GM21723 (cell line): ENCODE data around the gene MYH6.
"Not testable (repeated sequence)": the region's sequence is repeated elsewhere in the genome, so short reads cannot be mapped to it uniquely, and the experiment has no call there.

Experiments
- ATAC-seq: cut with Tn5 transposase; IDR thresholded peaks from one replicate; pipeline ENCODE4 v1.9.1; 2021; ENCODE audit warnings: mild to moderate bottlenecking, moderate library complexity; ENCODE audit not compliant: unreplicated experiment

MYH6 gene

GRCh38 chr14:23415821-23416778 lies 8.0 kb upstream of the MYH6 start:
- no peak for ATAC-seq

- ATAC-seq, result no peak
Measured at GRCh38 chr14:23414906-23415820, 7.1 kb upstream of the MYH6 start.

DNA sequence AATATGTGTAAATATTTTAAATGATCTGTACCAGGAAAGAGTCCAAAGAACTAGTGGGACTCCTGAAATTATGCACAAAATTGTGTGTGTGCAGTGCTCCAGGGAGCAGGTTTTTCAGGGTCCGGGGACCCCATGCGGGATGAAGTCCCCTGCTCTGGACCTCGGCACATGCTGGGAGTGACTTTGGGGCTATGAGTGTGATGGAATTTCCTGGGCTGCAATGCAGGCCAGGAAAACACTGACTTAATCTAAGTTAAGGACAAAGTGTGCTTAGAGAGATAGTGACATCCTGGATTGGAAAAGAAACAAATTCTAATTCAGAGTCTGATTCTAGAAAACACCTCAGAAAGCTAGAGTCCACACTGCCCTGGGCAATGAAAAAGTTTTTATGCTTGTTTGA lies 6.2 kb upstream of the MYH6 start:
- ATAC-seq, result no peak

- ATAC-seq, result no peak
Measured at GRCh38 chr14:23413681-23414080, 5.6 kb upstream of the MYH6 start.

- no peak for ATAC-seq
Measured at GRCh38 chr14:23411563-23412525, 3.8 kb upstream of the MYH6 start.

DNA sequence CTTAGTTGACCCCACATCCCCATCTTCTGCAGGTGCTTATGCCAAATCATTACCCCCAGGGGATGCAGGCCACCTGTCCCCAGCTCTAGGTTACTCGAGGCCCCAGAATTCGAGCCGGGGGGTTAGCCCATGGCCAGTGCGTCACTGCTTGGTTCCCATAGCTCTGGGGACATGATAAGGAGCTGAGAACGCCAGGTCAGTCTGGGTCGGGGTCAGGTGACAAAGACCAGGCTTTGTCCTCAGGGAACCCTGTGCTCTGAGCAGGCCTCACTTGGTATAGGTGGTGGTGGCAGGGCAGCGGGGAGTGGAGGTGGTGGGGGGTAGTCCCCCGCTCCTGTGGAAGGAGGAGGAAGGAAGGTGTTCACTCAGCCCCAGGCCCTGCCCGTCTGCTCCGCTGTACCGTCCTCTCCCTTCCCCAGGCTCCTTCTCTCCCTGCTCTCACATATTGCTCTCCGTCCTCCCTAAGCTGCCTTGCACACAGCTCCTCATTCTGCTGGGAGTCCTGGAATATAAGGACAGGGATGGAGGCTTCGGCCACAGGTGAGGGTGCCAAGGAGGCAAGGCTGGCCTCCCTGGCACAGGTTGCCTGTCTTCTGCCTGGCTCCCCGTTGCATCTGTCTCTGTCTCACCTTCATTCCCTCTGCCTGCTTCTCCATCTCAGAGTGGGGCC lies 2.0 kb upstream of the MYH6 start:
- ATAC-seq, result no peak

GRCh38 chr14:23409475-23409874 lies 1.4 kb upstream of the MYH6 start:
- no peak for ATAC-seq

- ATAC-seq, result no peak
Measured at GRCh38 chr14:23408307-23408630, 196 bp upstream of the MYH6 start.

GRCh38 chr14:23406725-23407355 lies 1.2 kb downstream of the MYH6 start:
- ATAC-seq, result no peak

DNA sequence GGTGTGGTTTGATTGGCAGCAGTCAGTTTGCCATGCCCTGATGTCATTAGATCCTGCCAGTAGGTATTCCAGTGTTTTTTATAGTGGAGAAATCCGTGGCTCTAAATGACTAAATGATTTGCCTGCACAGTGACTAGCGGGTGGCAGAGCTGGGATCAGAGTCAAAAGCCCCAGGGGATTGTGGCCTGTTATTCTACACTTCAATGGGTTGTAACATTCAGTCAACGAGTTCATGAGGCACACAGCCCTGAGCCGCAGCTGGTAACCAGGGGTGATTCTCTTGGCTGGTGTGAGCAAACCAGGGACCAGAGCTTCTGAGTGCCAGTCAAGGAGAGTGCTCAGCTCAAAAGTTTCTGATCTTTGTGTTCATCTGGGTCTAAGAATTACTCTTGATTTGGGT lies 1.8 kb downstream of the MYH6 start:
- no peak for ATAC-seq

- ATAC-seq, result no peak
Measured at GRCh38 chr14:23405516-23406025, 2.5 kb downstream of the MYH6 start.

GRCh38 chr14:23405096-23405495 lies 3.0 kb downstream of the MYH6 start:
- ATAC-seq, result no peak

DNA sequence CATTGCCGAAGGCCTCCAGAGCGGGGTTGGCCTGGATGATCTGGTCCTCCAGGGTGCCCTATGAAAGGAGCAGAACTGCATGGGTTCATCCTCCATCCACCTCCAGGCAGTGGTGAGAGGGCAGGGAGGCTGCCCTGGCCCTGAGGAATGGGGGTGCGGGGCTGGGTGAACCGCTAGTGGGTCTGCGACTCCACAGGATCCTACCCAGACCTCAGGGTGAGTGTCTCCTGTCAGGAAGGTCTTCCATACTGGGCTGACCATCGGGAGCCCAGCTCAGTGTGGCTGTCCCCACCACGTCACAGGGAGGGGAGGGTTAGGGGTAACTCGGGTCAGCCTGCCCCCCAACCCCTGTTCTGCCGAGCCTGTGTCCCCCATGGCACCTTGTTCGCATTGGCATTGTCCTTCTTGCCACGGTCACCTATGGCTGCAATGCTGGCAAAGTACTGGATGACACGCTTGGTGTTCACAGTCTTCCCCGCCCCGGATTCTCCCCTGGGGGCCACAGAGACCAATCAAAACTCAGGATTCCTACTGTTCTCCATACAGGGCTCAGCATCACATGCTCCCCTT lies 3.7 kb downstream of the MYH6 start:
- no peak for ATAC-seq

GRCh38 chr14:23403908-23404307 lies 4.2 kb downstream of the MYH6 start:
- ATAC-seq, result no peak

DNA sequence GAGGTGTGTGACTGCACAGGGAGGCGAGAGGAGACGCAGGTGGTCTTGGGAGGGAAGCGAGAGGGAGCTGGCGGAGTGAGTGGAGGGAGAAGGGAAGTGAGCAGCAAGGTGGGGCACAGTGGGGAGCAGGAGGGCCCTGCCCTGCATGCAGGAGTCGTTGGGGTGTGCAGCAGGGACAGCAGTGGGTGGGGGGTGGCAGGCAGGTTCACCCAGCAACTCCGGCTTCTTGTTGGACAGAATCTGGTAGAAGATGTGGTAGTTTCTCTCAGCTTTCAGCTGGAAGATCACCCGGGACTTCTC lies 5.0 kb downstream of the MYH6 start:
- ATAC-seq, result no peak

DNA sequence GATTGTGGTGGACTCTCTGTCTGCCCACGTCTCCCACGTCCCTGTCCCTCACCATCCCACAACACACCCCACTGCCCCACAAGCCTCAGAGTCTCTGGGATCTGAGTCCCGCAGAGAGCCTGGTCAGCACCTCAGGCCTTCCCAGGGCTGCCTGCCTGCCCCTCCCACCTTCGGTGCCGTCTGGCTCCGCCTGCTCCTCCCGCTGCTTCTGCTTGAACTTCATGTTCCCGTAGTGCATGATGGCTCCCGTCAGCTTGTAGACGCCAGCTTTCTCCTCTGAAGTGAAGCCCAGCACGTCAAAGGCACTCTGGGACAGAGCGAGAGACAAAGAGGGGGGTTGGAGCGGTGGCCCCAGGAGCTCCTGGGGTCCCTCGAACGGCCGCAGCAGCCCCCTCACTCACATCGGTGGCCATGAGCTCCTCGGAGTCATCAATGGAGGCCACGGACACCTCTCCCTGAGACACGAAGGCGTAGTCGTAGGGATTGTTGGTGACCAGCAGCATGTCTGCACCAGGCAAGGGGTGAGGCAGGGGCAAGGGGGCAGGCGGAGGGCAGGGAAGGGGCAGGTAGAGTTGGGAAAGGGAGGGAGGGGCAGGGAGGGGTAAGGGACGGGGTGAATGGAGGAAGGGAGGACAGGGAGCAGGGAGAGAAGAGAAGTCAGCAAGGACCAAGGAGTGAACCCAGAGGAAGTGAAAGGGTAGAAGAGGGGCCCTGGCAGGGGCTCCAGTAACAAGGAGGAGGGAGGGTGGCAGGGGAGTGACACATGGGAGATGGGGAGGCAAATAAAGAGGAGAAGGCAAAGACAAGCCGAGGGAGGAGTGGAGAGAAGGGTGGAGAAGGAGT lies 5.6 kb downstream of the MYH6 start:
- ATAC-seq, result no peak

GRCh38 chr14:23401291-23401690 lies 6.8 kb downstream of the MYH6 start:
- no peak for ATAC-seq

DNA sequence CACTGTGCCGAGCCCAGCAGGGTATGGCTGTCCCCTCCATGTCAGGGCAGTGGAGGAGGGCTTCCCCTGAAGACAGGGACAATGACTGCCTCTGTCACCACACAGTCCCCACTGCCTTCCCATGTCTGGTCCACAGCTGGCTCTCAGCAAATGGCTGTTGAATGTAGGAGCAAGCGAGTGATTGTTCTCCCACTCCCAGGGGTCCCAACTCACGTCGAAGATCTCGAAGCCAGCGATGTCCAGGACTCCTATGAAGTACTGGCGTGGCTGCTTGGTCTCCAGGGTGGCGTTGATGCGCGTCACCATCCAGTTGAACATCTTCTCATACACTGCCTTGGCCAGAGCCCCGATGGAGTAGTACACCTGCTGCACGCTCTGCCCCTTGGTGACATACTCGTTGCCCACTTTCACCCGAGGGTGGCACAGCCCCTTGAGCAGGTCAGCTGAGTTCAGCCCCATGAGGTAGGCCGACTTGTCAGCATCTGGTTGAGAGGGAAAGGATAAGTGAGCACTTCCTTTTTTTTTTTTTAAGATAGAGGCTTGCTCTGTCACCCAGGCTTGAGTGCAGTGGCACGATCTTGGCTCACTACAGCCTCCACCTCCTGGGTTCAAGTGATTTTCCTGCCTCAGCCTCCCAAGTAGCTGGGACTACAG lies 7.5 kb downstream of the MYH6 start:
- ATAC-seq, result not testable (repeated sequence)
